Neural crest cell (in vitro differentiated cells): ENCODE results near the gene PLA2G4F. TPM values are rescaled to one million over a fixed set of nuclear protein-coding genes. Genes with fewer than 3 reads are reported as not detected.
A peak's percentile ranks its signal among the peaks of the same experiment; 100 is the strongest.

Experiments
- DNase-seq: peaks from one replicate; pipeline ENCODE4 v3.0.0; 2021; ENCODE audit warnings: low read depth, mixed read lengths, low spot score
- H3K27ac Mint-ChIP-seq: one replicate; pipeline ENCODE4 v1.8.0; 2021; ENCODE audit warnings: mild to moderate bottlenecking, mixed read lengths; ENCODE audit not compliant: unreplicated experiment
- H3K27me3 Mint-ChIP-seq: 2 replicates; pipeline ENCODE4 v1.8.0; 2021; ENCODE audit warnings: low read depth, mild to moderate bottlenecking, mixed read lengths
- H3K36me3 Mint-ChIP-seq: 2 replicates; pipeline ENCODE4 v1.8.0; 2021; ENCODE audit warnings: low read depth, mild to moderate bottlenecking, mixed read lengths
- H3K4me1 Mint-ChIP-seq: 2 replicates; pipeline ENCODE4 v1.8.0; 2021; ENCODE audit warnings: mixed read lengths
- H3K4me3 Mint-ChIP-seq: one replicate; pipeline ENCODE4 v1.8.0; 2021; ENCODE audit warnings: mild to moderate bottlenecking, mixed read lengths
- H3K9me3 Mint-ChIP-seq: 2 replicates; pipeline ENCODE4 v1.8.0; 2021; ENCODE audit warnings: mixed read lengths
- total RNA-seq: library from RNA; stranded (reverse); gene quantifications from 2 replicates; pipeline ENCODE4 v1.2.1, GENCODE V29; 2021
- TF ChIP-seq, protein P1 (sequence below): fragments of 200-600 bp; sonication (generic); conservative IDR thresholded peaks from 2 replicates; pipeline ENCODE4 v1.5.0; 2021; ENCODE audit warnings: antibody characterized with exemption, mild to moderate bottlenecking

The PLA2G4F gene
- total RNA-seq, 1 donor from 2014 or later = not detected

DNA sequence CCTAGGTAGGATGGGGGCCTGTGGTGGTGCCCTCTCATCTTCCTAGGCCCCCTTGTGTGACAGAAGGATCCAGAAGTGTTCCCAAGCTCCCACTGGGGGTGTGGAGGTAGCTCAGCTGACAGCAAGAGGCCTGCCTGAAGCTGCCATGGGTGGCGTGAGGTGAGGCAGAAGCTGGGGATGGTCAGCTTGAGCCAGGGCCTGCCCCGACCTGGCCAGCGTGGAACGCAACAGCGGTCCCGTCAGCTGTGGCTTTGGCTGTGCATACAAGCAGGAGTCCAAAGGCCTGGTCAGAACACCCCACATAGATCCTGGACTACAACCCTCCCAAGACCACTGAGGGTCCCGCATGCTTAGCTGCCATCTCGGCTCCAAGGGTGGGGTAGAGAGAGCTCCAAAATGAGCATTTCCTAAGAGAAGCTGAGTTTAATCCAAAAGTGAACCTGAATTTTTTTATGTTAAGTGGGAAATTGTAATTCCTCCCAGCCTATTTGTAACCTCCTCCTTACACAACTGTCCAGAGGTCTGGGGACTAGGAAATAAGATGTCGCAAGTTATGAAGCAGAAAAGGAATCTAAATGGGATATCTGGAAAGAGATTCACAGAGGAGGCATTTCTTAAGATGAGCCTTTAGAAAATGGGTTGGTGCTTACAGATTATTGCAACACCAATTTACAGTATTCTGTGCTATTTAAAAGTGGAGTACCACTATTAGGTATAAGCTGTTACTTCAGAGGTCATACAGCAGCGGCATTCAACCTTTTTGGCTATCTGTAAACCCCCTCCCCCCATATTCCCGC, 52.1 kb downstream of the PLA2G4F start:
- Mint-ChIP-seq H3K27ac (no peak overlapping the region), H3K9me3 (peaks cover 3% of the 10 kb centered on the region), H3K36me3 (no peaks in the 10 kb centered on the region), H3K4me1 (no peaks in the 10 kb centered on the region), H3K4me3 (no peak overlapping the region), H3K27me3 (peaks cover 6% of the 10 kb centered on the region)
- TF ChIP-seq, protein P1, sequence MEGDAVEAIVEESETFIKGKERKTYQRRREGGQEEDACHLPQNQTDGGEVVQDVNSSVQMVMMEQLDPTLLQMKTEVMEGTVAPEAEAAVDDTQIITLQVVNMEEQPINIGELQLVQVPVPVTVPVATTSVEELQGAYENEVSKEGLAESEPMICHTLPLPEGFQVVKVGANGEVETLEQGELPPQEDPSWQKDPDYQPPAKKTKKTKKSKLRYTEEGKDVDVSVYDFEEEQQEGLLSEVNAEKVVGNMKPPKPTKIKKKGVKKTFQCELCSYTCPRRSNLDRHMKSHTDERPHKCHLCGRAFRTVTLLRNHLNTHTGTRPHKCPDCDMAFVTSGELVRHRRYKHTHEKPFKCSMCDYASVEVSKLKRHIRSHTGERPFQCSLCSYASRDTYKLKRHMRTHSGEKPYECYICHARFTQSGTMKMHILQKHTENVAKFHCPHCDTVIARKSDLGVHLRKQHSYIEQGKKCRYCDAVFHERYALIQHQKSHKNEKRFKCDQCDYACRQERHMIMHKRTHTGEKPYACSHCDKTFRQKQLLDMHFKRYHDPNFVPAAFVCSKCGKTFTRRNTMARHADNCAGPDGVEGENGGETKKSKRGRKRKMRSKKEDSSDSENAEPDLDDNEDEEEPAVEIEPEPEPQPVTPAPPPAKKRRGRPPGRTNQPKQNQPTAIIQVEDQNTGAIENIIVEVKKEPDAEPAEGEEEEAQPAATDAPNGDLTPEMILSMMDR = no peak
- DNase-seq = no peak

DNA sequence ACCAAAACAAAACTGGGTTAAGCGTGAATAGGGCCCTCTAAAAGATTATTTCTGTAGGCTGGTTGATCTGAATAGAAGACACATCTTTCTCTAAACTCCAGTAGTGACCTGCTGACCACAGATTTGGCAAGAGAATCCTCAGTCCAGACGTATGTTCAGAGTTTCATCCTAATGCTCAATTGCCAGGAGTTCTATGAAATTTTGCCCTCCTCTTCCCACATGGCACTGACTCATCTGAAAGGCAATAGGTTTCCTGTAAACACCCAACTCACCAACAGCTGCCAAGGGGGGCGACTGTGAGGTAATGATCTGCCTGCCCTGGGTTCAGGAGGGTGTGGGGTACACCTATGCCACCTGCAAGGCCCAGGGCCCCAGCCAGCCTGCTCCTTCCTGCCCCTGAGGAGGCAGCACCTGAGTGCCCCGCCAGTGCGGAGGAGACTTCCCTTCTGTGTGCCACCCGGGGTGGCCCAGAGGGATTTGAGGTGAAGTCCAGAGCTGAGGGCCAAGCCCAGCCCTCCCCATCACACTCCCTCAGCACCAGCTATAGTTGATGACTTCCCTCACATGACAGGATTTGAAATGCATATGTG, 53.7 kb downstream of the PLA2G4F start:
- TF ChIP-seq, protein P1 = no peak
- Mint-ChIP-seq H3K4me1 (no peaks in the 10 kb centered on the region), H3K36me3 (no peaks in the 10 kb centered on the region), H3K27me3 (no peaks in the 10 kb centered on the region), H3K9me3 (no peaks in the 10 kb centered on the region), H3K27ac (no peak overlapping the region), H3K4me3 (no peak overlapping the region)
- DNase-seq = no peak

DNA sequence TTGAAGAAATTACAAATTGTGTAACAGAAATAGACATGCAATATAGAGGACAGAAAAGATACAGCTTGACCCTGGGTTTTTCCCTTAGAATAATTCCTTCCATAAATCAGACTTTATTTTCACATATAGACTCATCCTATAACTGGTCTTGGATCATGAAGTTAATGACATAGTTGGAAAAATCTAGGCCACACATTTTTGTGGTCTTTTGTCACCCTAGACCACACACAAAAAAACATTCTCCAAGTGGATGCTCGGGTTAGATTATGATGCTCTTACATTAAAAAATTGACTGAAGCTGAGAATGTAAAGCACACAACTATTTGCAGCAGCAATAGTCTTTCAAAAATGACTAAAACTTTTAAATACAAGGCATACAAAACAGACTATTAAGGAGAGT, 54.6 kb downstream of the PLA2G4F start:
- Mint-ChIP-seq H3K4me1 (no peaks in the 10 kb centered on the region), H3K36me3 (no peaks in the 10 kb centered on the region)

DNA sequence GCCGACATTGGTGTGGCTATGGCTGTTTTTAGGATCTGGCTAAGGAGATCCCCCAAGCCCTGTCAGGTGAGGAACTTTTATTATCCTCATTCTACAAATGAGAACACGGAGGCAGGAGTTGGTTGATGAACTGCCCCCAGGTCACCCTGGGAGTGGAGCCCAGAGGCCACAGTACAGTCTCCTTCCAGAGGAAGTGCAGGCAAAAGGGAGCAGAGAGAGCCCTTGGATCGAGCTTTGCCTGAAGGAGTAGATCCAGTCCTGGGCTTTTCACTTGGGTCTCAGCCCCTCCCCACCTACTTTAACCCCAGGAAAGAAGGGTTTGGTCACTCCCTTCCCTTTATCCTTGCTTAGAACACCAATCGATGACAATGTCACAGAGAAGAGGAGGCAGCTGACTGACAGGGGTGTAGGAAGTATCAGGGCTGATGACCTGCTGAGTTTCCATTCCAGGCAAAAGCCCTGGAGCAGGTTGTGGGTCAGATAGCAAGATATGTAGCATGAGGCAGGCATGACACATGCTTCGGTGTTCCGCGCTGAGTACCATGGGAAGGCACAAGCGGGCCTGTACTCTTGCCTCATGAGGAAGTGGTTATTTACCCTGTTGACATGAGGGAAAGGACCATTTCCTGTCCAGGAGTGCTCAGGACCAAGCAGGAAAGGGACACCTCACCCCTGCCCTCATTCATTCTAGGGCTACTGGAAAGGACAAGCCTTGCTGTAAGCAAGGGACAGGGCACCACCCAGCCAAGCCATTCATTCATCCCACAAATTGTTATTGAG, 56.2 kb downstream of the PLA2G4F start:
- Mint-ChIP-seq H3K27ac (peak overlapping the region; percentile 27), H3K27me3 (no peaks in the 10 kb centered on the region), H3K36me3 (no peaks in the 10 kb centered on the region), H3K4me3 (no peak overlapping the region), H3K4me1 (no peaks in the 10 kb centered on the region), H3K9me3 (no peaks in the 10 kb centered on the region)
- no peak for DNase-seq
- TF ChIP-seq, protein P1 = no peak

More for the DNA sequence above, 54.6 kb downstream of the PLA2G4F start:
- H3K9me3 Mint-ChIP-seq = no peaks in the 10 kb centered on the region
- no peaks in the 10 kb centered on the region for H3K27me3 Mint-ChIP-seq
- TF ChIP-seq, protein P1 = no peak
- H3K27ac Mint-ChIP-seq = no peak overlapping the region
- H3K4me3 Mint-ChIP-seq = no peak overlapping the region
- no peak for DNase-seq

DNA sequence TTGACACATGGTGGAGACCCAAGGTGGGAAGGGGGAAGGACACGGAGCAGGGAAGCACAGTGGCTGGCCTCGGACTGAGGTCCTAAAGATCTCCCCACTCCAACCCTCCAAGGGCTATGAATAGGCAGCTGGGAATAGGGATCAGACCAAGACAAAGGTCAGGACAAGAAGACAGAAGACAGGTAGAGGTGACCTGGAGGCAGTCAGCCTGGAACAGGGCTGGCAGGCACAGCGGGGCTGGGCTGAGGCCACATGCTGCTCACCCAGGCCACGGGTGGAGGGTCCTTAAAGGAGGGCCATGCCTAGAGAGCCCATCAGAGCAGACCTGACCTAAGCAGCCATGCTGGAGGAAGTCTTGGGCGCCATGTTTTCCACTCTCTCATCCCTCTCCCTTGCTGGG, 59.4 kb downstream of the PLA2G4F start:
- TF ChIP-seq, protein P1 = no peak
- Mint-ChIP-seq H3K4me3 (no peak overlapping the region), H3K9me3 (no peaks in the 10 kb centered on the region), H3K27ac (no peak overlapping the region), H3K27me3 (no peaks in the 10 kb centered on the region), H3K36me3 (no peaks in the 10 kb centered on the region), H3K4me1 (peaks cover 6% of the 10 kb centered on the region)
- no peak for DNase-seq
